ENCODE data around the gene UNC45A. TPM values are rescaled to one million over a fixed set of nuclear protein-coding genes. Genes with fewer than 3 reads are reported as not detected.

The UNC45A gene
- total and polyA plus RNA-seq, 2 of the 13 experiments (the other 11 are each of a cell fraction or from before 2014, with no cell fraction given), result 33.8 to 39.7 TPM

GRCh38 chr15:90903733-90904536 is 31.1 kb upstream of the UNC45A start:
- ATAC-seq, result peak; percentile 86
- Histone ChIP-seq H3K79me2 (ENCODE audit: insufficient read depth, low read length) (no peaks in the 10 kb centered on the region), H3K4me2 (ENCODE audit: low read depth, low read length) (peak overlapping the region; percentile 83), H2AFZ (ENCODE audit: low read length) (no peak overlapping the region), H3K27me3 (ENCODE audit: control insufficient read depth in 1 of 2, insufficient read depth in 2 of 2, low read length in 2 of 2) (peaks cover 0 to 1% of the 10 kb centered on the region in 2 experiments; a peak in 1 of 5 replicates), H3K36me3 (replicated peaks in 1 of 2; ENCODE audit: control insufficient read depth in 1 of 2, insufficient read depth in 2 of 2, low read length in 2 of 2) (peaks cover 7 to 33% of the 10 kb centered on the region in 2 experiments), H3K4me1 (ENCODE audit: insufficient read depth, low read length) (peaks cover 20% of the 10 kb centered on the region), H3K4me3 (replicated peaks in 1 of 3; ENCODE audit: insufficient read depth in 1 of 3, low read depth in 2 of 3, low read length in 3 of 3) (peak overlapping the region; percentile 71 to 89 (median 74)), H3K9ac (ENCODE audit: insufficient read depth, low read depth, low read length) (peak overlapping the region; percentile 70), H3K9me3 (ENCODE audit: low read length) (no peaks in the 10 kb centered on the region), H3K27ac (ENCODE audit: extremely low read length, insufficient read depth, low read length) (peak overlapping the region; percentile 51), H4K20me1 (ENCODE audit: insufficient read depth, low read length) (no peaks in the 10 kb centered on the region)
- ChIA-PET POLR2A (interaction anchor here (1.0 to 4.4 kb wide), 9 partner anchors 10 to 50 kb away, joined by 3 to 45 read pairs (median 9); partner anchors contain the start of genes FES, HDDC3, RCCD1 and UNC45A), CTCF (ENCODE audit: low intra/inter-chr PET ratio, low total read pairs) (interaction anchor here (0.9 kb wide), 1 partner anchor 29 kb away, joined by 3 read pairs; the partner anchor contains the start of gene HDDC3)
- FAIRE-seq, result peak; percentile 77
- intact Hi-C loops (cut with micrococcal nuclease; ENCODE audit: unreplicated experiment), result loop anchor here (1.0 kb wide), 1 partner anchor 187 kb away; the partner anchor contains the start of gene BLM
- peak; percentile 64 for DNase-seq (ENCODE audit: low spot score)
- in situ Hi-C loops (cut with HindIII; ENCODE audit: extremely low pct_ligation_motif_present, low pct_unique_long_range_greater_than_20kb), result no loop called here
- BruUV-seq (replicated peaks), result TSS peak; percentile 40
- 63% methylated on average over 14 of the region's 18 CpGs for WGBS (ENCODE audit: low lambda C conversion rate)
- TF ChIP-seq ZNF574 (CRISPR knock-in tag; IDR thresholded peaks at IDR 0.05) (peak; percentile 12; the same call in 1 of the 2 replicates), MTF2 (CRISPR knock-in tag; IDR thresholded peaks at IDR 0.05; ENCODE audit: borderline replicate concordance) (0 out of 2 replicates have a peak, but pooled peaks have one; percentile 70), ZBTB26 (CRISPR knock-in tag; IDR thresholded peaks at IDR 0.05; ENCODE audit: borderline replicate concordance) (0 out of 2 replicates have a peak, but pooled peaks have one; percentile 49), ZNF879 (CRISPR knock-in tag; IDR thresholded peaks at IDR 0.05) (no peak), POLR2G (IDR thresholded peaks at IDR 0.05; ENCODE audit: low read depth, low read length) (peak; percentile 14; the same call in 1 of the 2 replicates), DMAP1 (CRISPR knock-in tag; IDR thresholded peaks at IDR 0.05) (peak; percentile 20; the same call in 1 of the 2 replicates), RARA (CRISPR knock-in tag; IDR thresholded peaks at IDR 0.05) (no peak), ZNF121 (CRISPR knock-in tag; IDR thresholded peaks at IDR 0.05) (peak; percentile 93), ZNF33A (CRISPR knock-in tag; IDR thresholded peaks at IDR 0.05; ENCODE audit: borderline replicate concordance) (no peak), HMGXB4 (CRISPR knock-in tag; IDR thresholded peaks at IDR 0.05; ENCODE audit: borderline replicate concordance in 1 of 2, low read depth in 1 of 2) (peak in 1 of 2 experiments; percentile 48; a peak in 3 of 4 replicates), HDAC6 (IDR thresholded peaks at IDR 0.05; ENCODE audit: low read depth, low read length) (no peak), ZNF441 (CRISPR knock-in tag; IDR thresholded peaks at IDR 0.05; ENCODE audit: borderline replicate concordance) (0 out of 2 replicates have a peak, but pooled peaks have one; percentile 9), GRHL1 (CRISPR knock-in tag; conservative IDR thresholded peaks at IDR 0.05) (no peak)

Data from HepG2 (cell line).